HL-60 (cell line): ENCODE results near the gene MIF.

Source experiments
- DNase-seq, 2 experiments: peaks; one replicate each; pipeline ENCODE4 v3.0.0-alpha.2; 2010 to 2020; ENCODE audit warnings: low read depth in 1 of 2, low spot score in 1 of 2
- H3K27ac ChIP-seq: fragments of 250-450 bp; sonication (Bioruptor Pico); replicated peaks from 2 replicates; pipeline ENCODE4 v1.5.1; 2020; ENCODE audit warnings: mild to moderate bottlenecking, moderate library complexity
- H3K27me3 ChIP-seq: fragments of 250-450 bp; sonication (Bioruptor Pico); 2 replicates; pipeline ENCODE4 v1.5.1; 2021; ENCODE audit warnings: mild to moderate bottlenecking, moderate library complexity; ENCODE audit not compliant: insufficient read depth, poor library complexity, severe bottlenecking
- H3K4me3 ChIP-seq: replicated peaks from 2 replicates; pipeline ENCODE4 v1.5.1; 2011; ENCODE audit warnings: mild to moderate bottlenecking, control low read depth, low read length; ENCODE audit not compliant: insufficient read depth
- CTCF ChIP-seq: IDR thresholded peaks from one replicate; pipeline ENCODE4 v1.5.1; 2011; ENCODE audit warnings: low read length, control low read depth, inconsistent platforms; ENCODE audit not compliant: insufficient read depth
- GABPA ChIP-seq: IDR thresholded peaks from 2 replicates; pipeline ENCODE4 v1.6.1; 2012; ENCODE audit warnings: low read depth
- POLR2AphosphoS5 ChIP-seq: IDR thresholded peaks from 2 replicates; pipeline ENCODE4 v1.6.1; 2012; ENCODE audit warnings: low read depth
- REST ChIP-seq: IDR thresholded peaks from 2 replicates; pipeline ENCODE4 v1.6.1; 2012; ENCODE audit warnings: low read depth; ENCODE audit not compliant: insufficient replicate concordance
- SPI1 ChIP-seq: IDR thresholded peaks from 2 replicates; pipeline ENCODE4 v1.6.1; 2012; ENCODE audit warnings: low read depth, mild to moderate bottlenecking, borderline replicate concordance

Gene MIF

GRCh38 chr22:23884140-23884539 lies 10.0 kb upstream of the MIF start:
- H3K4me3 ChIP-seq: no peak overlapping the region
- DNase-seq: no peak
- TF ChIP-seq REST (no peak), POLR2AphosphoS5 (no peak), CTCF (no peak), GABPA (no peak), SPI1 (no peak)
- H3K27me3 ChIP-seq: no peaks in the 10 kb centered on the region
- no peak overlapping the region for H3K27ac ChIP-seq

- no peak overlapping the region for H3K4me3 ChIP-seq
- TF ChIP-seq REST: no peak
- TF ChIP-seq CTCF: no peak
- DNase-seq: no peak
- no peaks in the 10 kb centered on the region for H3K27me3 ChIP-seq
- no peak overlapping the region for H3K27ac ChIP-seq
Measured at GRCh38 chr22:23888615-23889401, 5.4 kb upstream of the MIF start.

GRCh38 chr22:23889620-23890019 lies 4.6 kb upstream of the MIF start:
- DNase-seq: no peak
- TF ChIP-seq SPI1 (no peak), CTCF (no peak), GABPA (no peak), POLR2AphosphoS5 (no peak), REST (no peak)
- Histone ChIP-seq H3K27ac (no peak overlapping the region), H3K27me3 (no peaks in the 10 kb centered on the region), H3K4me3 (no peak overlapping the region)
